ENCODE measurements around the gene MCMBP.
"Not testable (repeated sequence)": the region's sequence is repeated elsewhere in the genome, so short reads cannot be mapped to it uniquely, and the experiment has no call there.

Gene MCMBP

DNA sequence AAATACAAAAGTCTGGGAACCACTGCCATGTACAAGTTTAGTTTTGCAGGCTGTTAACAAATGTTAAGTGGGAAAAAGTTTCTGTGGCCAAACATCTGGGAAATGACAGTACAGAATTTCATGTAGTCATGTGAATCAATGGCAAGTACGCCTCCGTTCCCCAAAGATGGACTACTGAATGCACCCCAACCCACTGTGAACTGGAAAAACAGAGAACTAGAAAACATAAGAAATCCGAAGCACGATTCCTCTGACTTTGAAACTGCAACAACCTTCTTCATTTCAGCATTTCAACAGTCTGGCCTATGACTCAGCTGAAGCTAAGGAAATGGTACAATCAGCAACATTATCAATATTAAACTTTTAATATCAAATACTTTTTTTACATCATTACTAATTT is 41.8 kb downstream of the MCMBP start:
- DNase-seq (ENCODE audit: low read depth), result no peak

DNA sequence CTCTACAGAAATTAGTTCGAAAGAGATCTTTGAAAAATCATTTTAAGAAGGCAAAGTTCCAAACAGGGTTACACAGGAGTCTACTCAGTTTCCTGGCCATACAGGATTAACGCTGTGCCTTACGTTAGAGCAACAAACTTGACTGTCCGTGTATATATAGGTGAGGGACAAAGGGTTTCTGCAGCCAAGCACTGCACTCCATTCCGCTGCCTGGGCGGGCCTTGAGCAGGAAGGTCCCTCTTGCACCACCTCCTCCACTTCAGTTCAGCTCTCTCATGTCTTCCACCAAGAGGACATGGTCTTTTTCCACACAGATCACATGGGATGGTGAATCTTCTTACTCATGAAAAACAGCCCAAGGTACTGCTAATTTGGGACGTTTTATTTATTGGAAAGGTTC is 43.2 kb downstream of the MCMBP start:
- no peak for DNase-seq (ENCODE audit: low read depth)

DNA sequence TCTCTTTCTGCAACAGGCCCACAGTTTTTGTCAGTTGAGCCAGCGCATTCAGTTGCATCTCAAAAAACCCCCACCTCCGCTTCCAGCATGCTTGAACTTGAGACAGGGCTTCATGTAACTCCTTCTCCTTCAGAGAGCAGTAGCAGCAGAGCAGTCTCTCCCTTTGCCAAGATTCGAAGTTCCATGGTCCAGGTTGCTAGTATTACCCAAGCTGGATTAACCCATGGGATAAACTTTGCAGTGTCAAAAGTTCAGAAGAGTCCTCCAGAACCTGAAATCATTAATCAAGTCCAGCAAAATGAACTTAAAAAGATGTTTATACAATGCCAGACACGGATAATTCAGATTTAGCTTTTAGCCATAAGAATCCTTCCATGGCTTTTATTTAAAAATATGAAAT is 45.2 kb downstream of the MCMBP start:
- no peak for DNase-seq (ENCODE audit: low read depth)

DNA sequence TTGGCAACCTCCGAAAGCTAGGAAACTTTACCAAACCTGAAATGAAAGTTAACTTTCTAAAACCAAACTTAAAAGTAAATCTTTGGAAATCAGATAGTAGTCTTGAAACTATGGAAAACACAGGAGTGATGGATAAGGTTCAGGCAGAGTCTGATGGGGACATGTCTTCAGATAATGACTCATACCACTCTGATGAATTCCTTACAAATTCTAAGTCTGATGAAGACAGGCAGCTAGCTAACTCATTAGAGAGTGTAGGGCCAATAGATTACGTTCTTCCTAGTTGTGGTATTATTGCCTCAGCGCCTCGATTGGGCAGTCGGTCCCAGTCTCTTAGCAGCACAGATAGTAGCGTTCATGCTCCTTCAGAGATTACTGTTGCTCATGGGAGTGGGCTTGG is 45.9 kb downstream of the MCMBP start:
- DNase-seq (ENCODE audit: low read depth), result peak; percentile 26

DNA sequence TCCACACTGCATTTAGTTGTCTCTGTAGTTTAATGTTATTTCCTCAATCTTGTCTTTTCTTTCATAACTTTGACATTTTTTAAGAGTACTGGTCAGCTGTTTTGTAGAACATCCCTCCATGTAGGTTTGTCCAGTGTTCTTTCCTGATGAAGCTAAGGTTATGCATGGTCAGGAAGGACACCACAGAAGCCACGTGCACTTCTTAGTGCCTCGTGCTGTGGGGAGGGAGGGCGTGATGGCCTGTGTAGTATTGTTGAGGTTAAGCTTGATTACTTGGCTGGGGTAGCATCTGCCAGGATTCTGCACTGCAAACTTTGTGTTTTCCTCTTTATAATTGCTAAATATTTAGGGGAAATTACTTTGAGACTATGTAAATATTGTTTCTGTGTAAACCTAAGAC is 48.3 kb downstream of the MCMBP start:
- no peak for DNase-seq (ENCODE audit: low read depth)

DNA sequence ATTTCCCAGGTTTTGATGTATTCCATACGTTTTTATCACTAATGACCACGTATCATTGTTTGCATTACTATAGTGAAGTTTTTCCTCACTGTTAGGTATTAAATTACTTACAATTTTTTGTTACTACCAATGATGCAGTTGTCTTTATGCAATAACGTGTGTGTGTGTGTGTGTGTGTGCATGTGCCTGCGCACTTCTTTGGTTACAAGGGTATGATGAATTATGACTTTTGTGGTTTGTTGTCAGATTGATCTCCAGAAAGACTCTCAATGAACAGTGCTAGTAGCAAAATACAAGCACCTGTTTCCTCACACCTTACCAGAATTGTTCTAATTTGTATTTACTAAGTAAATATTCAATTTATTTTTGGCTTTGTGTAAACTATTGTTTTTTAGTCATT is 51.5 kb downstream of the MCMBP start:
- DNase-seq (ENCODE audit: low read depth), result no peak

DNA sequence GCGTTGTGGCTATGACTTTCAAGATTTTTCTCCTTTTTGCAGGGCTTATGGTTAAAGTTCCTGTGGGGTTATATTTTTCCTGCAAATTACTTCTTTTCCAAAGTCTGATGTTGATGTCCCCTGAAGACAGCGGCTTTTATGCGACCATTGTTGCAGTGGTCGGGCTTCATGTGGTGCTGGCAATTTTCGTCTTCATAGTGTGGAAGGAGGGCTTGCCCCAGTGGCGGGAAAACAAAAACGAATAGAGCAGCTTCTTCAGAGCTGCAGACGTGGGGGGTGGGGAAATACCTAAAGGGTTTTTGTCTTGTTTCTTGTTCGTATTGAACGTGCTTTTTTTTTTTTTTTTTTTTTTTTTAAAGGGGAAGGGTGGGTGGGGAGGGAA is 53.8 kb downstream of the MCMBP start:
- no peak for DNase-seq (ENCODE audit: low read depth)

DNA sequence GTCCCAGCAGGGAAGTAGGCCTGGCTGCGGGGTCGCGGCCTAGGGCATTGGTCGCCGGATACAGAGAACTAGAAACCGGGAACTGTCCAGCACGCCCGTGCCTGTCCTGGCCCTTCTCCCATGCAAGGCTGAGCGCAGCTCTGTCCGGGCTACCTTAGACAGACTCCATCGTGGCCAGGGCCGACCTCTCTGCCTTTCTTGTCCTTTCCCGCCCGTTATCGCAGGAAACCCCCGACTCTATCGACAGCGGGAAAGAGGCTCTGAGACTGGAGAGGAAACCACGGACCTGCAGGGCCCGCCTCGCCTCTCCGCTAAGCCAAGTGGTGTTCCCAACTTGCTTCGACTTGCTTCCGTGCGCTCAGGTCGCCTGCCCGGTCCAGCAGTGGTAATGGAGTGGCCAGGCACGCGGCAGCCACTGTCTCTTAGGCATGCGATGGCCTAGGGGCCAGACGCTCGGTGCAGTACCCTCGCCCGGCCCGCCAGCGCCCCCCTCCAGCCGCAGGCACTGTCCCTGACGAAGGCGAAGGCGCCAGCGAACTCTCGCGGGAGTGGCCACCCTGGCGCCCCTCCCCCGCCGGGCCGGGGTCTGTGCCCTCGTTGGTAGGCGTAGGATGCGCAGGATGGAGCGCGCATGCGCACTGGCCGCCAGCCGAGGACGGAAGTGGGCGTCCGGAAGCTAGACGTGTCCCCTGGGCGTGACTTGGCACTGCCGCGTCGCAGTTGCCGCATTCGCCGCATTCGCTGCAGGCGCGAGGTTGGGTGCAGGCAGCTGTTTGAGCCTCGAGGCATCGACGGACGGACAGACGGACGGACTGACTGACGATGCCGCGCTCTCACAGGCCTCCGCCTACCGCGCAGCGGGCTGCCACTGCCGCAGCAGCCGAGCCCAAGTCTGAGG is 54.4 kb downstream of the MCMBP start:
- no peak for DNase-seq (ENCODE audit: low read depth)

DNA sequence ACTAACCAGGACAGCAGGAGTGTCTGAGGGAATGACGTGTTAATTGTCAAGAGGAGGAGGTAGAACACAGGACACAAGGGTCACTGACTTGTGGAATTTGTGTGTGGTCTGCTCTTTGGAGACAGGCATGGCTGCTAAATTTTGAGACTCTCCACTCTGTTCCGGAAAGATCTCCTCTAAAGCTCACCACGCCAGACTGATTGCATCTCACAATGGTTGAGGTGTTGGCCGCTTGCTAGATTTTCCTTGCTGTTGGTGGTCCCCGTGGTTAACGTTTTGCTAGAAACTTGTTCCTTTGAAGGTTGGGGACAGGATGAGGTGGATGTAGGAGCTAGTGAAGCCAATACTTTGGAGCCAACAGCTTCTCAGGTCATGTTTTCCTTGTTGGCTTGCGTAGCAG is 57.0 kb downstream of the MCMBP start:
- no peak for DNase-seq (ENCODE audit: low read depth)

DNA sequence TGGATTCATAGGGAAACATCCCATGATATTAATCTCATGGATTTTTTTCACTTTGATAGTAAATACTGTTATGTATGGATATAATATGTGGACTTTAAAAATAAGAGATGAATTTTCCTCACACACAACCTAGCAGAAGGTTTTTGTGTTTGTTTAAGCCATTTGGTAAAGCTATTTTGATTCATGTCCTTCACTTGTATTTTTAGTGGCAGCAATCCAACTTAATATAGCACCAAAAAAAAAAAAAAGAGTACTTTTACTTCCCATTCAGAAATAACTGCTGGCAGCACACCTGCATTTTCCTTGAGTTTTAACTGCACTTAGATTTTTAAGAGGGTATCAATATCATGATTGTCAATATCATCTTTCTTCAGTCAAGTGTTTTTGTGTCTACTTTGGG is 60.0 kb downstream of the MCMBP start:
- DNase-seq (ENCODE audit: low read depth), result no peak

DNA sequence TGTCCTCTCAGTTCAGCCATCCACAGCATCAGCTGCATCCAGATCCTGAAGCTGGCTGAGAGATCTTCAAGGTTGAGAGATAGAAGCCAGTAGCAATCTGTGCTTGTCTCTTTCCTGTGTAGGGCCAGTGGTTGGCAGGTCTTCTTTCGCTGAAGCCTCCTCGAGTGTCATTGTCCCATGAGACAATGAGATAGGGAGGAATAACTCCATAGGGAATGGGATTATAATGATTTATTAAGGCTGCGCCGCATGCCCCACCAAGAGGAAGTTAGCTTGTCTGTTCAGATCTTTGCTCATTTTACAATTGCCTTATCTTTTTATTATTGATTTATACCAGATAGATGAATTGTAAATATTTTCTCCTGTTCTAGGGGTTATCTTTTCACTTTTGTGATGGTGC is 61.5 kb downstream of the MCMBP start:
- DNase-seq (ENCODE audit: low read depth), result no peak

DNA sequence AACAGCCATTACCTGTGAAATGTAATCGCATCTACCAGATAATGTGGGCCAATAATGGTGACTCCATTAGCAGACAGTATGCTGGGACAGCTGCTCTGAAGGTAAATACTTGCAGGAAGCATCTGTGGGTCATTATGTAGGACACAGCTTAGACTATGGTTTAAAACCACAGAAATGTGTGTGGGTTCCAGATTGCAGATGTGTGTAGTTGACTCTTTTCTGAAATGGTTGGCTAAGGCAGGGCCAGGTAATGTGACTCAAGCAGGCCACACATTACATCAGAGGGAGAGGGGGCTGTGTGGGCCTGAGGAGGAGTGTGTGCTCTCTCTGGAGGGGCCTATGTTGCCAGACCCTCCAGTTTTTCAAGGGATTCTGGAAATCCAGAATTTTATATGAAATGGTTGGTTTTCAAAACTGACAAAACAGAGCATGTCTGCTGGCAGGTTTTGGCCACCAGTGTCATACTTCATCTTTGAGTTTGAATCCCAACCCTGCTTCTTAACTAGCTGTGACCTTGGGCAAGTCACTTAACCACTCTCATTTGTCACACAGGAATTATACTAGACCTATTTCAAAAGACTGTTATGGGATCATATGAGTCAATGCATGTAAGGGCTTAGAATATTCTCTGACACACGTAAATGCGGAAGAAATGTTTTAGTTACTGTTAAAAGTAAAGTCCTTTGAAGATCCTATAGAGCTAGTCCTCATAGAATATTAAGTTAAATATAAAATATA is 64.5 kb downstream of the MCMBP start:
- DNase-seq (ENCODE audit: low read depth), result peak; percentile 69

DNA sequence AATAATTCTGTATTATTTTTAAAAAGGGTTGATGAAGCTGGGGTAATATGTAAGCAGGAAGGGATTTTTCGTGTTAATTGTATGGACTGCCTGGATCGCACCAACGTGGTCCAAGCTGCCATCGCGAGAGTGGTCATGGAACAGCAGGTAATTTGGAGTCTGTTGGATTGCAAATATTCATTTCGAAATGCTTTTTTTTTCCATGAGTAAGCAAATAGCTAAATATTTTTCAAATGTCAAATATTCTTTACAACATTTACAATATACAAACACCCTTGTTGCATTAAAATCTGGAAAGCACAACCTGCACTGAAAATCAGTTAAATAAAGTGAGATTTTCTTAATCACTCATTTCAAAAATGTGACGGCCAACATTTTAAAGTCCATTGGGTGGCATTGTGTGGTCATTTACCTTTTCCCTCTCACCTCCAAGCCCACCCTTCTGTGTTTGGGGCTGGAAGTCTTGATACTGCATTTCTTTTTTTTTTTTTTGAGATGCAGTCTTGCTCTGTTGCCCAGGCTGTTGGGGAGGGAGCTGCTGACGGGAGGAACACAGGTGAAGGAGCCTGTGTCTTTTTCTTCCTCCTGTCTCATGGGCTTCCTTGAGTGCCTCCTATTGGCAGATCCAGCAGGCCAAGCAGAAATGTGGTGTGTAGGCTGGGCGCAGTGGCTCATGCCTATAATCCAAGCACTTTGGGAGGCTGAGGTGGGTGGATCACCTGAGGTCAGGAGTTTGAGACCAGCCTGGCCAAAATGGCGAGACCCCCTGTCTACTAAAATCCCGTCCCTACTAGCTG is 66.1 kb downstream of the MCMBP start:
- no peak for DNase-seq (ENCODE audit: low read depth)

DNA sequence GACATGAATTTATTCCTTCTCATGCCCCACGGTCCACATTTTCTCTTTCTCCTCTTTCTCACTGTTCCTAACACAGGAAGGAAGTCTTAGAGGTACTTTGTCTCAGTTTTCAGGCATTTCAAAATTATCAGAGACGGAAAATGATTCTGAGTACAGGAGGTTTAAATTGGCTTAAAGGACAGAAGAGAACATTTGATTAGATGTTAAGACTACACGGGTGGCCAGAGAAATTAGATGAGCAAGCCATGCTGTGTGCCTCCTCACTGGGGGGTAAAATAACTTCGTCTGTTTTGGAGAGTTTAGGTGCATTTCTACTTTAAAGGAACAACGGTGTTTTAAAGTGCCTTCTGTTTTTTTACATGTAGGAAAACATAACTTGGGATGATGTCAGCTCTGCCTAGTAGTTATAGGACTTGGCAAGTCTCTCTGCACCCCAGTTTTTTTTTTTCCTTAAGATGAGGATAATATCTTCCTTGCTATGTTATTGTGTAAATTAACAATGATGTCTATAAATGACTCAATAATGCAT is 66.9 kb downstream of the MCMBP start:
- DNase-seq (ENCODE audit: low read depth), result no peak

DNA sequence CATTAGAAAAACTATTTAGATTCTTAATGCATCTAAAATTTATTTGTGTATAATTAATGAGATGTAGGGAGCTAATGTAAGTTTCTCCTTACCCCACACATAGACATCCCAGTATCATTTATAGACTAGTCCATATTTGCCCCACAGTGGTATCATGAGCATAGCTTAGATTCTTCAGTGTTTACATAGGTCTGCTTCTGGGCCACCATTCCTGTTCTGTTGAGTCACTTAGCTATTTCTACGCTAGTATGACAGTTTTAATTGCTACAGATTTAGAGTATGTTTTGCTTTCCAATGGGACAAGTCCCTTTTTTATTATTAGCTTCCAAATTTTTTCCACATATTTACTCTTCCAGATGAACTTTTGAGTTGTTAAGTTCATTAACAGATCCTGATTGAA is 69.4 kb downstream of the MCMBP start:
- DNase-seq (ENCODE audit: low read depth), result peak; percentile 65

DNA sequence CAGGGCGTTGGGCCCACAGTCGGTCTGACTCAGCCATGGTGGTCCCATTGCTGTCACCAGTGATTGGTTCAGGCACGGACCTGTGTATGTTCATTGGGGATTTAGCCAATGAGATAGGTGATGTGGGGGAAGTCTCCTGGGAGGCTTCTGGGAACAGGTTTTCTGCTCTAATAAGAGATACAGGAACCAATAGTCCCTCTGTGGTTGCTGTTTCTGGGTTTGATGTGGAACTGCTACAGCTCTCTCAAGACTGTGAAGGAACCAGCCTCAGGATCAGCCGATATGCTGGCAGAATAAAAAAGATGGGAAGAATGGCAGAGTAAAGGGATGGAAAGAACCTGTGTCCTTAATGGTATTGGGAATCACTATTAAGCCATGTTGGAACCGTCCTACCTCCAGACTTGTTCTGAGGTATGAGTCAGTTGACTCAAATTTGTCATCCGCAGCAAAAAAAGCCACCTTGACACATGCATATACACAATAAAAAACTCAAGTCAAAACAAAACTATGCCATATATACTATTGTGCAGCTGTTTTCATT is 70.6 kb downstream of the MCMBP start:
- no peak for DNase-seq (ENCODE audit: low read depth)

DNA sequence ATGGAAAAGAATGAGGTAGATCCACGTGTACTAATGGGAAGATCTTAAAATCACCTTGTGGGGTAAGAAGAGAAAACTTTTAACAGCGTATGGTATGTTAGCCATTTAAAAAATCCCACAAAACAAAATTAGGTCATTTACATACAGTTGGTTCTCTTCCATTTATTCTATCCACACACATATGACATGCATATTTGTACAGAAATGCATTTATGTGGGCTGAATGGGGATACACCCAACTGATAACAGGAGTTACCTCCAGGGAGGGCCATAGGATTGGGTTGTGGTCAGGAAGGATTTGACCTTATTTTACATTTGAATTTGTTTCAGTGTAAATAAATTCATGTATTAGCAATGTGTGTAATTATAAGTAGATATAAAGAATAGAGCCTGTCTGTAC is 71.5 kb downstream of the MCMBP start:
- no peak for DNase-seq (ENCODE audit: low read depth)

DNA sequence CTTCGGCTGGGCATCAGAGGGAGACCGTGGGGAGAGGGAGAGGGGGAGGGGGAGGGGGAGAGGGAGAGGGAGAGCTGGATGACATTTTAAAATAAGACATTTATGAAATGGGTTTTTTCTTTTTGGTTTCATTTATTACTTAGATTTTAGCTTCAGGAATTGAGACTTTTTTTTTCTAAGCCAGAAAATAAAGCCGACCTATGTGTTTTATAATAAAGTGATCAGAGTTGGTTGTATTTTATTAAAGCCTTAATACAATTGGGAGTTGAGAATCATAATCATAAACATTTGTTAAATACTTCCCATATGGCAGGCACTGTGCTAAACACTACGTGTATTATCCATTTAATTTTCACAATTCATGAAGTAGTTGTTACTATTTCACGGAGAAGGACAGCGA is 76.6 kb downstream of the MCMBP start:
- DNase-seq (ENCODE audit: low read depth), result no peak

DNA sequence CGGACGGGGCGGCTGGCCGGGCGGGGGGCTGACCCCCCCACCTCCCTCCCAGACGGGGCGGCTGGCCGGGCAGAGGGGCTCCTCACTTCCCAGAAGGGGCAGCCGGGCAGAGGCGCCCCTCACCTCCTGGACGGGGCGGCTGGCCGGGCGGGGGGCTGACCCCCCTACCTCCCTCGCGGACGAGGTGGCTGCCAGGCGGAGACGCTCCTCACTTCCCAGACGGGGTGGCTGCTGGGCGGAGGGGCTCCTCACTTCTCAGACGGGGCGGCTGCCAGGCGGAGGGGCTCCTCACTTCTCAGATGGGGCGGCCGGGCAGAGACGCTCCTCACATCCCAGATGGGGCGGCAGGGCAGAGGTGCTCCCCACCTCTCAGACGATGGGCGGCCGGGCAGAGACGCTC is 77.5 kb downstream of the MCMBP start:
- DNase-seq (ENCODE audit: low read depth), result not testable (repeated sequence)

DNA sequence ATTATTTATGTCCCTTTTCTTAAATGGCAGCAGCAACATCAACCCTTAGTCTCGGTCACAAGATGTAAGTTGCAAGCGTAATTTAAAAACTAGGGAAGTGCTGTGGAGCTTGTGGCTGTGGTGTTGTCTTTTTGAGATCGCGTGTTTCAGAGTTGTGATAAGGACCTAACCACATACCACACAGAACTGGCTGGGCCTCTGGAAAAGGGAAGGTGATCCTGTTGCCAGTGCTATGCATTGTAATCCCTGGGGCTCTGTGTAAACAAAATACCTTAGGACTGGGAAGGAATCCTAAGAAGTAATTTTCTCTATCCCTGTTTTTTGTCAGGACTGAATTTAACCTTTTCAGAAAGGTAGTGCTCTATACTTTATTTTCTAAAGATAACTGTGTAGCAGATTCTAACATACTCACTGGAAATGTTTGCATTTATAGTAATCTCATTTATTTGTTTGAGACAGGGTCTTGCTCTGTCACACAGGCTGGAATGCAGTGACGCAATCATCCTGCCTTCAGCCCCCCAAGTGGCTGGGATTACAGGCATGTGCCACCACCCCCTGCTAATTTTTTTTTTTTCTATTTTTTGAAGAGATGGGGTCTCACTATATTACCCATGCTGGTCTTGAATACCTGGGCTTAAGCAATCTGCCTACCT is 86.4 kb downstream of the MCMBP start:
- peak; percentile 28 for DNase-seq (ENCODE audit: low read depth)

DNA sequence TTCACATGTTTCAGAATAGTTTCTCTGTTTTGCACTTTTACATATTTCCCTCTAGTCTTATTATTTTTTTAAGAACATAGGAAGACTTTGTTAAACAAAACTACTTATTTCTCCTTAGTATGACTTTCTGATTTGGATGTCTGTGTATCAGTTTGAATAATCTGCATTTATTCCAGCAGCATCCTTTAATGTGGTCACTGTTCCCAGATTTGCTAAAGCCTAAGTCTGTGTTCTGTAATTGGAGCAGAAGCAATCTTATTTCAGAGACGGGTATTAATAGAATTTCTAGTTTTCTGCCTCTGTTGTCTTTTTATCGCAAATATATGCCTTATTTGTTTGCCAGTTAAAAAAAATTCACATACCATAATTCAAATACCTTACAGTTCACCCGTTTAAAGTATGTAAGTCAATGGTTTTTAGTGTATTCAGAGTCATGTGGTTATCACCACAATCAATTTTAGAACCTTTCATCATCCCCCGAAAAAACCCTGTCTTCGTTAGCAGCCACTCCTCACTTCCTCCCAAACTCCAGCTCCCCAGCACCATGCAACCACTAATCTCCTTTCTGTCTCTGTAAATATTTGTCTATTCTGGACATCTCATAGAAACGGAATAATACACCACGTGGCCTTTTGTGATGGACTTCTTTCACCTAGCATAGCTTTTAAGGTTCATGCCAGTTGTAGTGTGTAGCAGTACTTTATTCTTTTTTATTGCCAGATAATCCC is 88.1 kb downstream of the MCMBP start:
- no peak for DNase-seq (ENCODE audit: low read depth)
